Effector CD8-positive, alpha-beta T cell (primary cell): ENCODE data around the gene CLSTN2.

Source experiments
- DNase-seq: peaks from one replicate; lab custom pipeline; 2025; lab: John Stamatoyannopoulos, UW

Gene CLSTN2

DNA sequence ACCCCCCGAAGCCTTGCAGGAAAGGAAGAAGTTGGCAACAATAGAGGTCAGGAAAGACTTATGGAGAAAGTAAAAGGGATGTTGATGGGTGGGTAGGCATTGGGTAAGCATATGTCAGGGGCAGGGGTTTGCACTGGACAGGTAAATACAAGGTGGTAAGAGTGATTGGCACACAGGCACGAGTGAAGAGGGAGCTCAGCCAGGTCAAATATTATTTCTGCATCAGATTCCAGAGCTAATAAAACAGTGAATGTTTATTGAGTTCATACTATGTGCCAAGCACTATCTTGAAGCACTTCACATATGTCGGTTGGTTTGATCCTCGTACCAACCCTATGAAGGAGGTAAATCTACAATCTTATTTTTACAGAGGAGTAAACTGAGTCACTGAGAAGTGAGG, 6.6 kb downstream of the CLSTN2 start:
- DNase-seq, result no peak

DNA sequence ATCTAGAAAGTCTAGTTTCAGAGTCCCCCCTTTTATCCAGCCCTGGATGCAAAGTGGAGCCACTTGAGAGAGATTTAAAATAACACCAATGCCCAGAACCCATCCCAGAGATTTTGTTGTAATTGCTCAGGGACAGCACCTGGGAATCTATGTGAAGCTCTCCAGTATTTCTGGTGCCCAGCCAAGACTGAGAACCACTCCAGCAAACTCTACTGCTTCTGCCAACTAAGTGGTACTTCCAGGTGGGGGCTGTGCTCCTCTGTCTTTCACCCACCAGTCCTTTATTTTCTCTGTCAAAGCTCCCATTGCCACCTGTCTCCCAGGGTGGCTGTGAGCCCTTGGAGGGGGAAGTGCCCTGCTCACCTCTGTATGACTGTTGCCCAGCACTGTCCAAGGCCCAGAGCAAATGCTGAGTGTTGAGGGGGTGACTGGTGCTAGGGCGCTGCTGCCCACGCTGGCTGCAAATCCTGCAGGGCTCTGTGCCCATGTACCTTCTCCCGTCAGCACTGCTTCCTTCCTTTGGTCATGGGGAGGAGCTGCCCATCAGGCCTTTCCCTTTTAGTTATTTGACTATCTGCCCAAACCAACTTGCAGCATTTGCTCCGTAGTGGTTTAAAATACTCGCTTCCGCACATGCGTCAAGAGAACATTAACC, 9.4 kb downstream of the CLSTN2 start:
- no peak for DNase-seq

DNA sequence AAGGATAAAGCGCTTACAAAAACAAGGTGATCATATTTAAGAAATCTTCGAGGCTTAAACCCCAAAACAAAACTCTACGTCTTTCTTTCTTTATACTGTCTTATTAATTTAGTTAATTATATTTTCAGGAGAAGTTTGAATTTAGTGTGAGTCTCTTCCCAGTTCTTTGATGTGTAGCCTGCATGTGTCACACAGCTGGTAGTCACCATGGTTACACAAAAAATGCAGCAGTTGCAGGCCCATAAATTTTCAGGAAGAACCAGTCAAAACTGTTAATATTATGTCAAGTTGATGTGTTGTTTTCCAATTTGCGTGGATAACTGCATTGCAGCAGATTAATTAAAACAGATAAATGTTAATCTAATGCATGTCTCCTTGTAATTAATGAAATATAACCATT, 10.4 kb downstream of the CLSTN2 start:
- no peak for DNase-seq

DNA sequence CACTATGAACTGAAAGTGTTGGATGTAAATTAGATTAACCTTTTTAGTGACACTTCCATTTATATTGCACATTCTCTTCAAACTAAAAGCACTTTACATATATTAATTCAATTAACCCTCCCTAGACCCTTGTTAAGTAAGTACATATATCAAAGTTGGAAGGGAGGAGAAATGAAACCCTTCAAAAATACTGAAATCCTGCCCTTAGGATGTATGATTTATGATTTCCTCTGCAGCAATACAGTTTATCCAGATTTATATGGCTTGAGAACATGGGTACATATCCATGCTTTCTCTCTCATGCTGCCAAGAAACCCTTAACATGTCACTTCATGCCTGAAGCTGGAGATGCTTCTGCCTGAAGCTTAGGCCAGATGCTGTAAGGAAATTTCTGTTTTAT, 11.0 kb downstream of the CLSTN2 start:
- no peak for DNase-seq

DNA sequence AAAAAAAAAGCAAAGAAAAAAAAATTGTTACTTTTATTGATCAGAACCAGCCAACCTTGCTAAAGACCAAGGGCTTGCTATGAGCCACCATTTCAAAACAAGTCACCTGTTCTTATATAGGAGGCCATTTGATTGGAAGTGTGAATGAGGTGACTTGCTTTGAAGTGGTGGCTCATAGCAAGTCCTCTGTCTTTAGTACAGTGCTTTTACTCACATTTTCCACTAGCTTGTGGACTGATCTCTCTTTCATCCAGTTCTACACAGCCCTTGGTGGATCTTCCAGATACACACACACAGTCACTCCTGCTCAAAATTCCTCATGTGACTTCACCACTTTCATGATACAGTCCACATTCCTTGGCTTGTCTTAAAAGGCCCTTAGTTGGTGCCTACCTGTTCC, 13.5 kb downstream of the CLSTN2 start:
- DNase-seq, result no peak

DNA sequence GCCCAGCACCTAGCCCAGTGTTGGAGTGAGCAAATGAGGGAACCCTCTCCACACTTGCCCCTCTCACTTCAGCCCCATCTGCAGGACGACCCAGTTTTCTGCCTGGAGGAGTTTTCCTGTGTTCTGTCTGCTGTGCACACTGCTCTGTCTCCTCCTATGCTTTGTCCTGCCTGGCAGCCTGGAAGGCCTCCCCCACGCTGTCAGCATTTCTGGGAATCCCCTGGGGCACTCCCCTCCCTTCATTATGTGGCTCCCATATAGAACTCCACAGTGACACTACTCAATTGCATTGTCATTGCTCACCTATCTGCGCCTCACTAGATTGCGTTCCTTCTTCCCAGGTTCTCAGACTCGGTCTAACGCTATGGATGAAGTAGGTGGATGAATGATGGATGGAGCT, 13.9 kb downstream of the CLSTN2 start:
- DNase-seq, result no peak

DNA sequence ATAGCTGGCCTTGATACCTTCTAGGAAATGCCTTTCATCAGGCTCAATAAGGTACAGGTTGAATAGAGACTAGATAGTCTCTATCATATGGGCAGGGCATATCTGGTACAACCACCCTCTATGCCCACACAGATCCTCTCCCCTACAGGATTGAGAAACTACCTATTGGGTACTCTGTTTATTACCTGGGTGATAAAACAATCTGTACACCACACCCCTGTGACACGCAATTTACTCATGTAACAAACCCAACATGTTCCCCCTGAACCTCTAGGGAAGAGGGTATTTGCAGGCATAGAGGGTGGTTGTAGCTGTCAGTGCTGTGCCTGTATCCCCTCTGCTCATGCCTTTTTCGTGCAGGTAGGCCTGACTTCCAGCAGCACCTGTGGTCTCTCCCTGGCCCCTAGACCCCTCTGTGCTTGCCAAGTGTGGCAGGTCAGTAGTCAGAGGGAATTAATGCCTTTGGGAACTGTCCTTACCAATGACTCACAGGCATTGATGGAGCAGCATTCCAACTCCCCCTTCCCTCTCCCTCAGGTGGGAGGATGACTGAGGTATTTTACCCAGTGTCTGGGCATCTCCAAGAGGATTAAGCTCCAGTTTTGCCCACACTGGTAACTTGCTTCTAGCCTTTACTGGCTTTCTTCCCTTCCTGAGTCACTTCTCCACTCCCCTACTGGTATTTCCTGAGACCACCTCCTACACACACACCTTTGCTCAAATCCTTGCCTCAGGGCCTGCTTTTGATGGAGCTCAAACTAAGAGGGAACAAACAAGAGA, 18.3 kb downstream of the CLSTN2 start:
- DNase-seq, result no peak

DNA sequence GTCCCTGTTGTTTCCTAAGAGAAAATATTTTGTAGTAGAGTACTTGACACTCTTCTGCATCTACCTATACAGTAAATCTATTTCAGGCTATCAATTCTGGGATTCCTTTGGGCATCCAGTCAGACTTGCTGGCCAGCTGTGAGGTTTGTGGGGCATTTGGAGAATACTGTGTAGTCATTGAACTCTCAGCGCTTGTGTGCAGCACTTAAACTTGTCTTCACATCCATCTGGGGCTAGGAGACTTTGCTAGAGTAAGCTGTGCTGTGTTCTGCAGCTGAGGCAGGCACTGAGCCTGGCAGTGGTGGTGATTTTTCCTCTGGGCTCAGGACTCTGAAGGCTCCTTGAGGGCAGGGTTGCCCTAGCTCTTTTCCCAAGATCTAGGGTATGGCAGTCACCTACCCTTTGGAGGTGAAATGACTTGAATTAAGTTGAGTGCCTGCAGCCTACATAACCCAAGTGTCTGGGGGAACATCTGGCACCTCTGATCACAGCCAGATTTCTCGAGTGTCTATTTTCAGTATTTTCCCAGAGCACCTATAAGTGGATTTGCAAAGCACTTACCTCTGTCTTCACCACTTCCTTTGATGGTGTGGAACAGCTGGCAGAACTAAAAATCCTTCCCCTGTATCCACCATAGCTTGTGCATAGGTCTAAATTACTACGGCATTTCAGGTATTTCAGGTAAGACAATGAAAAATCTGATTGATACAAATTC, 19.3 kb downstream of the CLSTN2 start:
- DNase-seq, result no peak

DNA sequence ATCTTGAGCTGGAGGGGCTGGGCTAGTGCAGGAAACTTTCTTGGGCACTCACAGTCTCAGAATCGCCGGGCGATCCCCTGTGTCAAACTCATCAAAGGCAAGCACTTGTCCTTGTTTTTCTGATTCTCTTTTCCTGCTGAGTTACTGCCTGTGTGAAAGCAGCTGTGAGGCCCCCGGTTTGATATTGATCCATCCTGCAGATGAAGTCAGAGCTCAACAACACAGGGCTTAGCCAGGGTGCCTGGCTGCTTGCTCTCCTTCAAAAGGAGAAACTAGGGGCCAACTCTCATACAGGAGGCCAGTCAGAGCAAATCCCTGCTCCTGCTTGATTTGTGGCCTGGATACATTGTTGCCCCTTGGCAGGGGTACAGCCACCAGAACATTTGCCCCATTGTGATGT, 22.9 kb downstream of the CLSTN2 start:
- no peak for DNase-seq

DNA sequence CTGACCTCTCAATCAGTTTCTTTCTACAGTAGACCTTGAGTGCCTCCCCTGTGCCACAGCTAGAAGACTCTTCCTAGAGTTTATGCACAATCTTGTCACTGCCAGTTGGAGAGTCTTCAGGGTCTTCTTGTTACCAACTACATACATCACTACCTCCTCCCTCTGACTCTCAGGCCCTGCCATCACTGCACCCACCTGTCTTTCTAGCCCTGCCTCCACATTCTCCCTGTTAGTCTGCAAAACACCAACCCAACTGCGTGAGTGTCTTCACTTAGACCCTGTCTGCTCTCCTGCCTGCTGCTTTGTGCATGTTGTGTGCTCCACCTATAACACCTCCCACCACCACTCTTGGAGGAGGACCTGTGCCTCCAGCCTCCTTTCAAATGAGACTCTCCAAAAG, 34.4 kb downstream of the CLSTN2 start:
- DNase-seq, result no peak

DNA sequence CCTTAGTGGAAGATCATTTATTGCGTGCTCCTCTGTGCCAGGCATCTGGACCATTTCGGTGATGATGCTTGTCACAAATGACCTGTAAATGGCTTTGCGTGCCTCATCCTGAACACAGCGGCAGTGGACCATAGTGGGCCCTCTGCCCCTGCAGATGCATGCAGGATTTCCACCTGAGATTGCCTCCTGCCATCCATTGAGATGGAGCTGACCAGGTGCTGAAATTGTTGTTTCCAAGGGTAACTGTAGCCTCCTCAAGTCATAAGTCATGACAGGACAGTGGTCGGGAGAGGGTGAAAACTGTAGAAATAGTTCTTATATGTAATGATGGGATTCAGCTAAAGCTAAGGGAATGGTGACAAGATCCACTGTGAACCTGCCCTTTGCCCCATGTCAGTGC, 35.5 kb downstream of the CLSTN2 start:
- no peak for DNase-seq

DNA sequence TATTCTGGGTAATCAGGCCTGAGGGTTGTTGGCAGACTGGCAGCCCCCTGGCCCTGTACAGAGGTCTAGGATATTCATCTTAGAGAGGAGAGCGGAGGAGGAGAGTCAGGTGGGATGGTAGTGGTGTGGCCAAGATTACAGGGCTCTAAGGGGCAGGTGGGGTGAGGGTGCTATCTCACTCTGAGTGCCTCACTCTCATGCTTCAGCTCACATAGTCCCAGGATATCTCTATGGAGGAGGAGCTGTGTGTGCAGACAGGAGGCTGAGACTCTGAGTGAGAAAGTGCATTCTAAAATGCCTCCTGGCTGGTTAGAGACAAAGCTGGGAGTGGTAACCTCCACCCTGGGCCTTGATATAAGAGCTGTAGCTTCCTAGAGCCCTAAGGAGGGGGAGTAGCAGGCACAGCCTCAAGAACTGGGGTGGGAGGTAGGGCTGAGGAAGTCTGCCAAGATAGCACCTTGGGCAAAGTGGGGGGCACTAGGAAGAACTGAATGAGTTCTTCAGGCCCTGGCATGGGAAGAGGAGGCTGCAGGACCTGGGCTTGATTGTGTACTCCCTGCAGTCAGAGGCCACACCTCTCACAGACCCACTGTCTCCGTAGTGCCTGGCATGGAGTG, 39.9 kb downstream of the CLSTN2 start:
- no peak for DNase-seq

DNA sequence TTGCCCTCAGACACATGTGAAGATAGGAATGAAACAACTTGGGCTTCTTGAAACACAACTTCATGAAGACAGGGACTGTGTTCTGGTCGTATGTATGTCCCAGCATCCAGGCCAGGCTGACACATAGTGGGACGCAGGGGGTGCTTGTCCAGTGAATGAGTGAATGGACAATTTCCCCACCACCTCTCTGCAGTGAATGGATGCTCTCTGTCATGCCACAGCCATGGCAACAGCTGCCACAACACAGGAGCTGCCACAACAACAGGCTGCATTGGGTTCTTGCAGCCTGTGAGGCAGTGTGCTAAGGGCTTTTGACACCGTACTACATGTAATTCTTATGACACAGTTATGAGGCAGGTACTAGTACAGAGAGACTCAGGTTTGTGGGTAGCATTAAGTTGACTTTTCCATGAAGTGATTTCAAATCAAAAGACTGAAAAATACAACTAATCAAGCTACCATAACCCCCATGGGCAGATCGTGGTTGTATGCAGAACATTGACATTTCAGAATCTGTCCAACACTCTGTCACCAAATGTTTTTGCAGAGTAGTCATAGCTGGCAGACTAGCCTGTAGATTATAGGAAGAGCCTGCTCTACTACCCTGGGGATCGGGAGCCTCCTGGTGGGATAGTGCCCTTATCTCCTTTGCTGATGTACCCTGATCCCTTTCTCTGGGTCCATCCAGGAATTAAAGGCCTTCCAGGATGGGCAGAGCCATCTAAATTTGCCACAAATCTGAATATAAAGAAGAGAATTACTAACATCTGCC, 40.8 kb downstream of the CLSTN2 start:
- no peak for DNase-seq

DNA sequence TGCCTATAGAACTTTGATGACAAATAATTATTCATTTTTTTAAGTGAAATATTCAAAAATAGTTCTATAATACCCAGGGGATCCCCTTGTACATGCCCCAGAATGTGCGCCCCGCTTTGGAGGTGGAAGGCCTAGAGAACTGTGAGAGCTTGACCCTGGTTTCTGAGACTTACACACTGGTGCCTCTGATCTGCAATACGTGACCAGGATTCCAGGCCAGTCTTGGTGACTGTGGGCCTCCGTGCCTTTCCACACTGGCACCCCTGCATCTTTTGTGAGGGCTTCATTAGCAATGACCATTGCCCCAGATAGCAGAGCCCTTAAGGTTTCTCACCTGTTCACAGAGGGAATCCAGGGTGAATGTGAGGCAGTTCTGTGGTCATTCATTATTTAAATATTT, 44.0 kb downstream of the CLSTN2 start:
- no peak for DNase-seq

DNA sequence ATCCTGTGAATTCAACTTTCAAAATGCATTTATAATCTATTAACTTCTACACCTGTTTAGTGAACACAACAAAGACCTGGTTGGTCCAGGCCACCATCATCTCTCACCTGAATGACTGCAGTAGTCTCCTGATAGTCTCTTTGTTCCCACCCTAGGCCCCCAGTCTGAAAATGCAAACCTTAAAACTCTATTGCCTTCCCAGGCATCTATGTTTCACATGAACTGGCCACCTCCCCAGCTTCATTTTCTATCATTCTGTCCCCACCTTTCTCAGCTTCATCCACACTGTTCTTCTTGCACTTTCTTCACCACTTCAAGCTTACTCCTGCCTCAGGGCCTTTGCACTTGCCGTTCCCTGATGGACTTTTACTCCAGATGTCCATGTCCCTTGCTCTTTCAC, 45.0 kb downstream of the CLSTN2 start:
- DNase-seq, result no peak

DNA sequence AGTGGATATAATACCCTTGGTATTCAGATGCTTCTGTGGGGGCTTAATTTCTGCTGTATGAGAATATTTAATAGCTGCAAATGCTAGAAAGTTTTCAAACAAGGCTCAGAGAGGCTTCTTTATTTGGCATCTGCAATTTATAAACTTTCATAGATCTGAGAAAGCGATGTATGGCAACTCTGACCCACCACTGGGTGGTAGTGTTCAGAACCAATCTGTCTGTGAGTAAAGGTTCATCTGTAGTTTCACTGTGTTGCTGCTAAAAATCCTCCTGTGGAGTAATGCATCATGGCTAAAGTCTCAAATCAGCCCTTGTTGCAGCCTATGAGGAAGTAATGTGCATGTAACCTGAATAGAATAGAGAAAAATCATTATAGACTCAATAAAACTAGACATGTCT, 47.4 kb downstream of the CLSTN2 start:
- DNase-seq, result no peak

DNA sequence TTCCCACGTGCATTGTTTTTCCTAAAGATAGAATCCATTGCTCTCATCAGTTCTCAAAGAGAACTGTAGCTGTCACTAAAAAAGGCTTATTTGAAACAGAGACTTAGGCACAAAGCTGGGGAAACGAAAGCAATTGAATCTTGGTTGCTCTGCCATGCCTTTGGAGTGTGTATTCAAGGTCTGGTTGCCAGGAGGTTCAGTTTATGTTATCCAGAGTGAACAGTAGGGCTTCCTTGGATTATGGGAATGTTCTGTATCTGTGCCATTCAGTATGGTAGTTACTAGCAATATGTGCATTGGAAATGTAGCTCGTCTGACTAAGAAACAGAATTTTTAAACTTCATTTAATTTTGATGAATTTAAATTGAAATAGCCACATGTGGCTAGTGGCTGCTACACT, 50.6 kb downstream of the CLSTN2 start:
- no peak for DNase-seq

DNA sequence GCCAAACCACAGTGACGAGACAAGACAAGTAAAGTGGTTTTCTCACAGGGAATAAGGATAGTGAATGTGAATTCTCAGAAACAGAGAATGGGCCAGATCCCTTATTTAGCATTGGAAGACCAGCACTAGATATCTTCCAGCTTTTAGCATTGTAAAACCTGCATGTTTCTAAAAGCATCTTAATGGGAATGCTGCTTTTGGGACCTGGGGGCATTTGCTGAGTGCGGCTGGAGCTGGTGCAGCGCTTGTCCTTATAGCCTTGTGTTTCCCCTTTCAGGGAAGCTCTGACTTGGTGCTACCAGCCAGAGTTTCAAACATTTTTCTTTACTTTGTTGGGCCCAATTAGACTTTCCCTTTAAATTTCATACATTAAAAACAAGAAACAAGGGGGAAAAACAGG, 52.9 kb downstream of the CLSTN2 start:
- no peak for DNase-seq

DNA sequence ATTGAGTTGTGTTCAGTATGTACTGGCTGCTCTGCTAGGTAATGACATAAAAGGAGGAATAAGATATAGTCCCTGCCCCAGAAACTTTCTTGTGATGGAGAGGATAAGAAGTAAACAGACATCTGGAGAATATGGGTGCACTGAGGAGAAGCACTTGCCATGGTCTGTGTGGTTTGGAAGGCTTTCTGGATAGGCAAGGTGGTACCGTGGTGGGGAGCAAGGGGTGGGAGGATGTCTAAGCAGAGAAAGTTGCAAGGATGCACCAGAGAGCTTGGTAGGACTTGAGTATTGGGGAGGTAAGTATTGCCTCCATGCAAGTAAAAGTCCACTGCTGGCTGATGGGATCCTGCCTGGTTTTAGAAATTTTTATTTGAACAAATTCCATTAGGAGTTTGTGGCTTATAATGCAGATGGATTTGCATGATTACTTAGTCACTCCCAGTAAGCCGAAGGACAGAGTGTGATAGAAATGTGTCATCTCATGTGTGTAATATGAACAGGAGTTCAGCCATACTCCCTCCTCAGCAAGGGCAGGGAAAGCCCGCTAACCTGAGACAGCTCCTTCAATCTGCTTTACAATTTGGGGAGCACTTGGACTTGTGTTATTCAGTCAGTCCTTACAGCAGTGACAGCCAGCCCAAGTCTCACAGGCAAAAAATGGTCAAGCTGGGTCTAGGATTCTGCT, 53.6 kb downstream of the CLSTN2 start:
- no peak for DNase-seq

DNA sequence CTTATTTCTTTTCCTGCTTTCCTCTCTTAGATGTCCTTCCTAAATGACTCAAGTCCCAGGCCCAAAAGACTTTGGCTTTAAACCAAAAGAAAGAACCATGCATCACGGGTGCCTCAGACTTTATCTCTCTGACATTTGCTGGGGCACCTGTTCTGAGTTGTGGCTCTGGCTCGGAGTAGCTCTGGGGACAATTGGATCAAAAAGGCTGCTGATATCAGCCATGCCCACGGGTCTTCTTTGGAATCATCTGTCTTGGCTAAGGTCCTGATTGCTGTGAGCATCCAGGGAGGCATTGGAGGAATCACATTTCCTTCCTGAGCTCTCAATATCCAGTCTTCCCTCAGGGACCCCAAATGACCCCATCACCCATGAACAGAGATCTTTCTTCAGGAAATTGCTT, 59.9 kb downstream of the CLSTN2 start:
- no peak for DNase-seq

DNA sequence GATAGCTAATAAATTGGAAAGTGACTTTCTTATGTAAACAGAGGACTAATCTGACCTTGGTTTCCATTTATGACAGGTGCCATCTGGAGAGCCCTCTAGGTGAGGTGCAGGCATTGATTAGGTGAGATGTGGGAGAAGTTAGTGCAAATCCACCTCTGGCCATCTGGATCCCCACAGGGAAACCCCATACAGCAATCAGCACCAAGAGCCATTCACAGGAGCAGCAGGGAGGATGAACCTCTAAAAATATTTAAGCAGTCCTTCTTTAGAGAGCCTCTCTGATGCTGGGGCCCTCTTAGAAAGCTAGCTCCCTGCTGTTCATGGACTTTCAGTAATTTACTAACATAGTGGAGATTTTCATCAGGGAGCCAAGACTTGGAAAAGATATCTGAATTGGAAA, 69.3 kb downstream of the CLSTN2 start:
- no peak for DNase-seq
